Measurements from ENCODE around the gene FBXW8. TPM values are rescaled to one million over a fixed set of nuclear protein-coding genes. Genes with fewer than 3 reads are reported as not detected.
A peak's percentile ranks its signal among the peaks of the same experiment; 100 is the strongest.

The FBXW8 gene
- 10 to 100 TPM; 10.7 to 17.9 (median 13.0) TPM for total RNA-seq
- total RNA-seq (2013): 7.7 TPM
- total RNA-seq: 4.7 to 22.1 (median 13.9) reads per million in 29 experiments

GRCh38 chr12:116910645-116911451 lies at the start of gene FBXW8:
FBXW8 (plus strand) TSS chr12:116910950; CDS start chr12:116911038, 88 bp downstream.
- Mint-ChIP-seq H3K36me3 (peaks cover 7% of the 10 kb centered on the region), H3K4me3 (peak within 1 kb of the TSS; percentile 93 to 96 (median 94)), H3K4me1 (peaks cover 36 to 40% (median 40%) of the 10 kb centered on the region in 3 donors), H3K27ac (peak within 1 kb of the TSS; percentile 67 to 88), H3K9me3 (no peaks in the 10 kb centered on the region), H3K27me3 (no peaks in the 10 kb centered on the region)
- Histone ChIP-seq H3K27ac (ENCODE audit: low read length) (no peak within 1 kb of the TSS), H3K4me1 (ENCODE audit: control insufficient read depth in 1 of 2, extremely low read depth in 1 of 2, insufficient read depth in 2 of 2, low read length in 2 of 2) (peaks cover 3 to 18% of the 10 kb centered on the region in 2 experiments), H3K36me3 (ENCODE audit: control insufficient read depth in 2 of 2, extremely low read depth in 1 of 2, insufficient read depth in 1 of 2, low read length in 1 of 2) (peaks cover 0 to 3% of the 10 kb centered on the region in 2 donors), H3K4me3 (ENCODE audit: control insufficient read depth in 1 of 2, extremely low read depth in 1 of 2, low read length in 1 of 2) (peak within 1 kb of the TSS; percentile 57 to 78), H3K27me3 (replicated peaks in 1 of 2; ENCODE audit: control insufficient read depth in 2 of 2, extremely low read depth in 1 of 2, insufficient read depth in 2 of 2, low read length in 1 of 2) (no peaks in the 10 kb centered on the region), H3K9me3 (no peaks in the 10 kb centered on the region)
- DNase-seq (peak; percentile 2 to 63 (median 42)), ATAC-seq (replicated peaks in 1 of 4) (peak; percentile 83 to 91 (median 86))
- ChIA-PET CTCF (no interaction called here), POLR2A (no interaction called here)
- under 1% methylated on average over 76 of the region's 82 CpGs for WGBS (ENCODE audit: insufficient coverage)

- Mint-ChIP-seq H3K27ac (no peak overlapping the region), H3K36me3 (no peaks in the 10 kb centered on the region), H3K4me1 (peaks cover 4 to 24% (median 7%) of the 10 kb centered on the region in 3 donors), H3K9me3 (no peaks in the 10 kb centered on the region), H3K4me3 (no peak overlapping the region), H3K27me3 (peaks cover 27 to 39% of the 10 kb centered on the region in 2 donors)
- Histone ChIP-seq H3K36me3 (ENCODE audit: control insufficient read depth in 2 of 2, extremely low read depth in 1 of 2, insufficient read depth in 1 of 2, low read length in 1 of 2) (no peaks in the 10 kb centered on the region), H3K27ac (ENCODE audit: low read length) (no peak overlapping the region), H3K9me3 (no peaks in the 10 kb centered on the region), H3K4me1 (ENCODE audit: control insufficient read depth in 1 of 2, extremely low read depth in 1 of 2, insufficient read depth in 2 of 2, low read length in 2 of 2) (peaks cover 0 to 8% of the 10 kb centered on the region in 2 experiments), H3K4me3 (ENCODE audit: control insufficient read depth in 1 of 2, extremely low read depth in 1 of 2, low read length in 1 of 2) (no peak overlapping the region), H3K27me3 (replicated peaks in 1 of 2; ENCODE audit: control insufficient read depth in 2 of 2, extremely low read depth in 1 of 2, insufficient read depth in 2 of 2, low read length in 1 of 2) (peaks cover 0 to 30% of the 10 kb centered on the region in 2 experiments)
- ChIA-PET POLR2A (interaction anchor here in 1 of 2 donors (0.7 kb wide), 1 partner anchor 309 kb away, joined by 3 read pairs; no protein-coding TSS in a partner anchor), CTCF (interaction anchor here (0.5 to 0.6 kb wide), 2 partner anchors 16 to 290 kb away, joined by 3 to 7 read pairs; no protein-coding TSS in a partner anchor)
- 90% methylated on average over 4 of the region's 12 CpGs for WGBS (ENCODE audit: insufficient coverage)
- DNase-seq (peak in 31 of 35 experiments; percentile 7 to 52 (median 22)), ATAC-seq (replicated peaks in 1 of 4) (peak; percentile 72 to 87 (median 78))
Measured at GRCh38 chr12:116861320-116861719, 49.4 kb upstream of the FBXW8 start.

GRCh38 chr12:116862167-116862566 lies 48.6 kb upstream of the FBXW8 start:
- CTCF ChIA-PET: no interaction called here
- WGBS (ENCODE audit: insufficient coverage): no CpG with 5 or more reads among the region's 4 CpGs
- Mint-ChIP-seq H3K4me3 (no peak overlapping the region), H3K27me3 (peaks cover 23 to 32% of the 10 kb centered on the region in 2 donors), H3K36me3 (no peaks in the 10 kb centered on the region), H3K4me1 (peaks cover 4 to 24% (median 7%) of the 10 kb centered on the region in 3 donors), H3K27ac (no peak overlapping the region), H3K9me3 (no peaks in the 10 kb centered on the region)
- Histone ChIP-seq H3K27ac (ENCODE audit: low read length) (no peak overlapping the region), H3K9me3 (no peaks in the 10 kb centered on the region), H3K27me3 (replicated peaks in 1 of 2; ENCODE audit: control insufficient read depth in 2 of 2, extremely low read depth in 1 of 2, insufficient read depth in 2 of 2, low read length in 1 of 2) (peaks cover 0 to 24% of the 10 kb centered on the region in 2 experiments), H3K4me3 (ENCODE audit: control insufficient read depth in 1 of 2, extremely low read depth in 1 of 2, low read length in 1 of 2) (no peak overlapping the region), H3K4me1 (ENCODE audit: control insufficient read depth in 1 of 2, extremely low read depth in 1 of 2, insufficient read depth in 2 of 2, low read length in 2 of 2) (peaks cover 0 to 8% of the 10 kb centered on the region in 2 experiments), H3K36me3 (ENCODE audit: control insufficient read depth in 2 of 2, extremely low read depth in 1 of 2, insufficient read depth in 1 of 2, low read length in 1 of 2) (no peaks in the 10 kb centered on the region)
- POLR2A ChIA-PET: no interaction called here
- DNase-seq (no peak), ATAC-seq (replicated peaks in 1 of 4) (no peak)

- no peak overlapping the region for H3K4me3 ChIP-seq (ENCODE audit: control insufficient read depth in 1 of 2, extremely low read depth in 1 of 2, low read length in 1 of 2)
- ChIA-PET POLR2A (no interaction called here), CTCF (interaction anchor here in 1 of 2 donors (0.6 to 0.7 kb wide), 2 partner anchors 79 to 532 kb away, joined by 4 read pairs; no protein-coding TSS in a partner anchor)
- peaks cover 15 to 21% of the 10 kb centered on the region in 2 donors for H3K27me3 Mint-ChIP-seq
- H3K27me3 ChIP-seq (replicated peaks in 1 of 2; ENCODE audit: control insufficient read depth in 2 of 2, extremely low read depth in 1 of 2, insufficient read depth in 2 of 2, low read length in 1 of 2): peaks cover 0 to 20% of the 10 kb centered on the region in 2 experiments
- no peak for ATAC-seq (replicated peaks in 1 of 4)
- H3K27ac Mint-ChIP-seq: no peak overlapping the region
- H3K4me3 Mint-ChIP-seq: no peak overlapping the region
- peaks cover 4 to 21% (median 7%) of the 10 kb centered on the region in 3 donors for H3K4me1 Mint-ChIP-seq
- peaks cover 0 to 8% of the 10 kb centered on the region in 2 experiments for H3K4me1 ChIP-seq (ENCODE audit: control insufficient read depth in 1 of 2, extremely low read depth in 1 of 2, insufficient read depth in 2 of 2, low read length in 2 of 2)
- WGBS (ENCODE audit: insufficient coverage): 31% methylated on average over 4 of the region's 6 CpGs
- H3K36me3 Mint-ChIP-seq: no peaks in the 10 kb centered on the region
- no peaks in the 10 kb centered on the region for H3K36me3 ChIP-seq (ENCODE audit: control insufficient read depth in 2 of 2, extremely low read depth in 1 of 2, insufficient read depth in 1 of 2, low read length in 1 of 2)
- H3K27ac ChIP-seq (ENCODE audit: low read length): no peak overlapping the region
- DNase-seq: no peak
- no peaks in the 10 kb centered on the region for H3K9me3 ChIP-seq
- no peaks in the 10 kb centered on the region for H3K9me3 Mint-ChIP-seq
Measured at GRCh38 chr12:116863275-116863767, 47.4 kb upstream of the FBXW8 start.

GRCh38 chr12:116864371-116865160 lies 46.2 kb upstream of the FBXW8 start:
- H3K4me1 ChIP-seq (ENCODE audit: control insufficient read depth in 1 of 2, extremely low read depth in 1 of 2, insufficient read depth in 2 of 2, low read length in 2 of 2): peaks cover 0 to 8% of the 10 kb centered on the region in 2 experiments
- peaks cover 11 to 17% of the 10 kb centered on the region in 2 donors for H3K27me3 Mint-ChIP-seq
- no peaks in the 10 kb centered on the region for H3K9me3 ChIP-seq
- H3K36me3 ChIP-seq (ENCODE audit: control insufficient read depth in 2 of 2, extremely low read depth in 1 of 2, insufficient read depth in 1 of 2, low read length in 1 of 2): no peaks in the 10 kb centered on the region
- no peaks in the 10 kb centered on the region for H3K9me3 Mint-ChIP-seq
- CTCF ChIA-PET: no interaction called here
- peaks cover 4 to 17% (median 7%) of the 10 kb centered on the region in 3 donors for H3K4me1 Mint-ChIP-seq
- DNase-seq (no peak), ATAC-seq (replicated peaks in 1 of 4) (no peak)
- no peak overlapping the region for H3K4me3 ChIP-seq (ENCODE audit: control insufficient read depth in 1 of 2, extremely low read depth in 1 of 2, low read length in 1 of 2)
- POLR2A ChIA-PET: no interaction called here
- no peak overlapping the region for H3K27ac Mint-ChIP-seq
- WGBS (ENCODE audit: insufficient coverage): 83% methylated on average over 3 of the region's 13 CpGs
- H3K27me3 ChIP-seq (replicated peaks in 1 of 2; ENCODE audit: control insufficient read depth in 2 of 2, extremely low read depth in 1 of 2, insufficient read depth in 2 of 2, low read length in 1 of 2): peaks cover 0 to 16% of the 10 kb centered on the region in 2 experiments
- no peak overlapping the region for H3K27ac ChIP-seq (ENCODE audit: low read length)
- H3K36me3 Mint-ChIP-seq: no peaks in the 10 kb centered on the region
- H3K4me3 Mint-ChIP-seq: no peak overlapping the region

- Mint-ChIP-seq H3K4me3 (no peak overlapping the region), H3K36me3 (no peaks in the 10 kb centered on the region), H3K4me1 (no peaks in the 10 kb centered on the region), H3K9me3 (no peaks in the 10 kb centered on the region), H3K27me3 (peaks cover 3 to 16% of the 10 kb centered on the region in 2 donors), H3K27ac (no peak overlapping the region)
- DNase-seq (no peak), ATAC-seq (replicated peaks in 1 of 4) (no peak)
- no peak overlapping the region for H3K27ac ChIP-seq (ENCODE audit: low read length)
- H3K27me3 ChIP-seq (replicated peaks in 1 of 2; ENCODE audit: control insufficient read depth in 2 of 2, extremely low read depth in 1 of 2, insufficient read depth in 2 of 2, low read length in 1 of 2): peaks cover 0 to 18% of the 10 kb centered on the region in 2 experiments
- 50% methylated on average over 1 of the region's 2 CpGs for WGBS (ENCODE audit: insufficient coverage)
- no peaks in the 10 kb centered on the region for H3K9me3 ChIP-seq
- H3K4me1 ChIP-seq (ENCODE audit: control insufficient read depth in 1 of 2, extremely low read depth in 1 of 2, insufficient read depth in 2 of 2, low read length in 2 of 2): no peaks in the 10 kb centered on the region
- H3K36me3 ChIP-seq (ENCODE audit: control insufficient read depth in 2 of 2, extremely low read depth in 1 of 2, insufficient read depth in 1 of 2, low read length in 1 of 2): no peaks in the 10 kb centered on the region
- H3K4me3 ChIP-seq (ENCODE audit: control insufficient read depth in 1 of 2, extremely low read depth in 1 of 2, low read length in 1 of 2): no peak overlapping the region
- ChIA-PET CTCF (no interaction called here), POLR2A (no interaction called here)
Measured at GRCh38 chr12:116867523-116867922, 43.2 kb upstream of the FBXW8 start.

Measured in T-cell (primary cell).